Measurements from ENCODE around the gene ANKRD12.

- TF ChIP-seq EZH2phosphoT487 (IDR thresholded peaks at IDR 0.05; ENCODE audit: low read depth): no peak
- TF ChIP-seq CTCF (IDR thresholded peaks at IDR 0.05; ENCODE audit: low read depth, low read length): no peak
Measured at GRCh38 chr18:9289698-9290097, 153.1 kb downstream of the ANKRD12 start.
